Neutrophil (primary cell): Measurements from ENCODE around the gene RTN4RL1.

ENCODE experiments used
- H3K27ac ChIP-seq: fragments of 200-600 bp; sonication (generic); 2 replicates; pipeline ENCODE4 v1.5.1; 2016; ENCODE audit warnings: mild to moderate bottlenecking, moderate library complexity
- H3K27me3 ChIP-seq: fragments of 200-600 bp; sonication (generic); 2 replicates; pipeline ENCODE4 v1.6.0; 2016; ENCODE audit warnings: mild to moderate bottlenecking
- H3K36me3 ChIP-seq: fragments of 200-600 bp; sonication (generic); 2 replicates; pipeline ENCODE4 v1.5.1; 2017
- H3K4me1 ChIP-seq, 2 experiments: fragments of 200-600 bp in 1 of 2; sonication (generic) in 1 of 2; 1 replicate in 1 of 2; 2 replicates in 1 of 2; pipeline versions ENCODE4 v1.5.1 to v1.6.1; 2013 to 2016; ENCODE audit warnings: low read depth in 1 of 2, low read length in 1 of 2, mild to moderate bottlenecking in 1 of 2, moderate library complexity in 1 of 2; ENCODE audit not compliant: control insufficient read depth in 1 of 2, insufficient read depth in 1 of 2
- H3K4me3 ChIP-seq, 2 experiments: fragments of 200-600 bp in 1 of 2; sonication (generic) in 1 of 2; 1 replicate in 1 of 2; 2 replicates in 1 of 2; pipeline ENCODE4 v1.5.1; 2013 to 2016; ENCODE audit warnings: low read depth in 1 of 2, low read length in 1 of 2, mild to moderate bottlenecking in 1 of 2, moderate library complexity in 1 of 2
- H3K9me3 ChIP-seq: fragments of 200-600 bp; sonication (generic); 2 replicates; pipeline ENCODE4 v1.5.1; 2016
- TF ChIP-seq, protein P1 (sequence below): fragments of 200-600 bp; sonication (generic); IDR thresholded peaks from 2 replicates; pipeline ENCODE4 v1.5.1; 2016; ENCODE audit warnings: antibody characterized with exemption

RTN4RL1 gene

DNA sequence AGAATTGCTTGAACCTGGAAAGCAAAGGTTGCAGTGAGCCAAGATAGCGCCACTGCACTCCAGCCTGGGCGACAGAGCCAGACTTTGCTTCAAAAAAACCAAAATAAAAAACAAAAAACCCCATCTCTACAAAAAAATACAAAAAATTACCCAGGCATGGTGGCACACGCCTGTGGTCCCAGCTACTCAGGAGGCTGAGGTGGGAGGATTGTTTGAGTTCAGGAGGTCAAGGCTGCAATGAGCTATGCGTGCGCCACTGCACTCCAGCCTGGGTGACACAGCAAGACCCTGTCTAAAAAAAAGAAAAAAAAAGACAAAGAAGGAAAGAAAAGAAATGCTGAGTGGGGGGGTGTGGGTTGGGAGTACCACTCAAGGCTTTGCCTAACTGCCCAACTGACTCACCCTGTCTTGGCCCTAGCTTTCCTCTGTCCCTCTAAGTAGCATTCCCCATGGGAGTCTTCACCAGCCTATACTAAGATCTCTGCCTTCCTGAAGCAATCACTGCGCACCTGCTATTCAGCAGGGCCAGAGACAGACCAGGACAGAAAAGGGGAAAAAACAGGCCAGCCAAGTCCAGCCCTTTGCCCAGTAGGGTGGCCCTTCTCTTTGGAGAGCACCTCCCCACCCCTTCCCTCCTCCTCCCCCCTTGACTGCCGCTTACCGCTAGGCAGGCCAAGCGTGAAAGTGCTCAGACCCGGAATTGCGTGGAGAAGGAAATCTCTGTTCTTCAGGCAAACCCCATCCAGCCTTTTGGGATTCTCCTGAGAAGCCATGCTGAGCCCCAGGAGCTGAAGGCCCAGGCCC lies 45.8 kb downstream of the RTN4RL1 start:
- no peaks in the 10 kb centered on the region for H3K9me3 ChIP-seq
- no peaks in the 10 kb centered on the region for H3K36me3 ChIP-seq
- H3K4me3 ChIP-seq, result no peak overlapping the region
- peaks cover 69% of the 10 kb centered on the region for H3K27me3 ChIP-seq
- H3K27ac ChIP-seq, result no peak overlapping the region
- TF ChIP-seq, protein P1, sequence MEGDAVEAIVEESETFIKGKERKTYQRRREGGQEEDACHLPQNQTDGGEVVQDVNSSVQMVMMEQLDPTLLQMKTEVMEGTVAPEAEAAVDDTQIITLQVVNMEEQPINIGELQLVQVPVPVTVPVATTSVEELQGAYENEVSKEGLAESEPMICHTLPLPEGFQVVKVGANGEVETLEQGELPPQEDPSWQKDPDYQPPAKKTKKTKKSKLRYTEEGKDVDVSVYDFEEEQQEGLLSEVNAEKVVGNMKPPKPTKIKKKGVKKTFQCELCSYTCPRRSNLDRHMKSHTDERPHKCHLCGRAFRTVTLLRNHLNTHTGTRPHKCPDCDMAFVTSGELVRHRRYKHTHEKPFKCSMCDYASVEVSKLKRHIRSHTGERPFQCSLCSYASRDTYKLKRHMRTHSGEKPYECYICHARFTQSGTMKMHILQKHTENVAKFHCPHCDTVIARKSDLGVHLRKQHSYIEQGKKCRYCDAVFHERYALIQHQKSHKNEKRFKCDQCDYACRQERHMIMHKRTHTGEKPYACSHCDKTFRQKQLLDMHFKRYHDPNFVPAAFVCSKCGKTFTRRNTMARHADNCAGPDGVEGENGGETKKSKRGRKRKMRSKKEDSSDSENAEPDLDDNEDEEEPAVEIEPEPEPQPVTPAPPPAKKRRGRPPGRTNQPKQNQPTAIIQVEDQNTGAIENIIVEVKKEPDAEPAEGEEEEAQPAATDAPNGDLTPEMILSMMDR, result no peak
- H3K4me1 ChIP-seq, result no peaks in the 10 kb centered on the region

DNA sequence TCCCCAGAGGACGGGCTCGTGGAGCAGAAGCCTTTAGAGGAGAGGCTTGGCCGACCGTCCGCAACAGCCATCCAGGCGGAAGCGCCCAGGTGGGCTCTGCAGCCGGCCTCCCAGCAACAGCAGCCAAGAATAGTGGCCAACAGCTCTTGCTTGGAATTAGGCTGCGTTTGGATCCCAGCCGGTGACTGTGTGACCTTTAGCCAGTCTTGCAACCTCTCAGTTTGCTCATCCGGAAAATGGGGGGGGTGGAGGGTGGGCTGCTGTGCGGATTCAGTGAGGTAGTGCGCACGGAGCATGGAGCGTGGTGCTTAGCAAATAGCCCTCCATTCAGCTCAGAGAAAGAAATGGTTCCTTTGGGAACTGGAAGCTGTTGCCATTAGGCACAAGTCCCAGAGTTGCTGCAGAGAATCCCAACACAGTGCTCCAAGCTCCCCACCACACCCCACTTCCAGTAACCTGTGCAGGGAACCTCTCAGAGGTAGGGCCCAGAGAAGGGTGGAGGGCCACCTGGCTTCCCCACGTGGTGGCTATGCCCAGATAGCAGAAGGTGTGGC lies 46.7 kb downstream of the RTN4RL1 start:
- Histone ChIP-seq H3K27ac (no peak overlapping the region), H3K4me3 (no peak overlapping the region), H3K9me3 (no peaks in the 10 kb centered on the region), H3K4me1 (no peaks in the 10 kb centered on the region), H3K27me3 (peaks cover 73% of the 10 kb centered on the region), H3K36me3 (no peaks in the 10 kb centered on the region)
- TF ChIP-seq, protein P1, result no peak

DNA sequence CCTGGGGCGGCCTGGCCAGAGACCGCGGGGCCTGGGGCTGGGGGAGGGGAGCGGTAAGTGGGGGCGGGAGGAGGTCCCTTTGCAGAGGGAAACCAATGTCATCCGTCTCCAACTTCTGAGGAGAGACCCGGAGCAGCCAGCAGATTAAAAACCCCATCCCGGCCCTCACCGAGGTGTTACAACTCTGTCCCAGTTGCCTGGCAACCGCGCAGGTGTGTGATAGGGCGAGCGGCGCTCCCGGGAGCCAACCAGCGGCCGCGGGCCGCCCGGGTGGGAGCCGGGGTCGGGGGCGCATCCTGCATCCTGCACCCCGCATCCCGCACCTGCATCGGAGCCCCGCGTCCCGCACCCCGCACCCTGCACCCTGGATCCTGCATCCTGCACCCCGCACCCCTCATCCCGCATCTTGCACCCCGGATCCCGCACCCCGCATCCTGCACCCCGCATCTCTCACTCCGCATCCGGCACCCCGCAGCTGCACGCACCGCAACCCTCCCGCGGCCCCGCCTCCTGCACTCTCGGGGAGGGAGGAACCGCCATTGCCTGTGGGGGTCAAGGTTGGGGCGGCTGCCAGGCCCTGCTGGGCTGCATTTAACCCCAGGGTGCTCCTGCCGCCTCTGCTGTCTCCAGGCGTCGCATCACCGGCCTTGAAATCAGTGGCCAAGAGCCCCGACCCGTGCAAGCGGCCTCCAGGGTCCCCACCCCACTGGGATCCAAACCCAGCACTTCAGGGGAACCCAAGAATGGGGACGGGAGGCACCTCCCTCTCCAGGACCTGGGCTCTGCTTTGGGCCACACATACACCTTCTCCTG lies 47.3 kb downstream of the RTN4RL1 start:
- TF ChIP-seq, protein P1, result no peak
- no peaks in the 10 kb centered on the region for H3K36me3 ChIP-seq
- peaks cover 78% of the 10 kb centered on the region for H3K27me3 ChIP-seq
- no peak overlapping the region for H3K4me3 ChIP-seq
- H3K9me3 ChIP-seq, result no peaks in the 10 kb centered on the region
- no peak overlapping the region for H3K27ac ChIP-seq
- no peaks in the 10 kb centered on the region for H3K4me1 ChIP-seq

DNA sequence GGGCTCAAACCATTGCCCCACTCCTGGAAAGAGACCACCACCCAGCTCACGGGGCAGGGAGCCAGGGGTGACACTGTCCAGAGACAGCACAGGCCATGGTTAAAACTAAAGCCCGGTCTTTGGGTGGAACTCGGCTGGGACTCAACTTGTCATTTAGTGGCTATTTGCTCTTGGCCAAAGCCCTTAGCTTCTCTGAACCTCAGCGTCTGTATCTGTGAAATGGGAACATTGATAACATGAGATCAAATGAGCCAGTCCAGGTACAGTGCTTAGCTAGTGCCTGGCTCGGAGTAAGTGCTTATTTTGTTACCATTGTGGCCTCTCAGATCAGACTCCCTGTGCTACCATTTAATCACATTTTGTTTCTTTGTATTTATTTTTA lies 48.5 kb downstream of the RTN4RL1 start:
- H3K27me3 ChIP-seq, result peaks cover 84% of the 10 kb centered on the region
- H3K36me3 ChIP-seq, result no peaks in the 10 kb centered on the region
- H3K9me3 ChIP-seq, result no peaks in the 10 kb centered on the region
- no peak overlapping the region for H3K4me3 ChIP-seq
- H3K4me1 ChIP-seq, result no peaks in the 10 kb centered on the region
- H3K27ac ChIP-seq, result no peak overlapping the region
- TF ChIP-seq, protein P1, result no peak

DNA sequence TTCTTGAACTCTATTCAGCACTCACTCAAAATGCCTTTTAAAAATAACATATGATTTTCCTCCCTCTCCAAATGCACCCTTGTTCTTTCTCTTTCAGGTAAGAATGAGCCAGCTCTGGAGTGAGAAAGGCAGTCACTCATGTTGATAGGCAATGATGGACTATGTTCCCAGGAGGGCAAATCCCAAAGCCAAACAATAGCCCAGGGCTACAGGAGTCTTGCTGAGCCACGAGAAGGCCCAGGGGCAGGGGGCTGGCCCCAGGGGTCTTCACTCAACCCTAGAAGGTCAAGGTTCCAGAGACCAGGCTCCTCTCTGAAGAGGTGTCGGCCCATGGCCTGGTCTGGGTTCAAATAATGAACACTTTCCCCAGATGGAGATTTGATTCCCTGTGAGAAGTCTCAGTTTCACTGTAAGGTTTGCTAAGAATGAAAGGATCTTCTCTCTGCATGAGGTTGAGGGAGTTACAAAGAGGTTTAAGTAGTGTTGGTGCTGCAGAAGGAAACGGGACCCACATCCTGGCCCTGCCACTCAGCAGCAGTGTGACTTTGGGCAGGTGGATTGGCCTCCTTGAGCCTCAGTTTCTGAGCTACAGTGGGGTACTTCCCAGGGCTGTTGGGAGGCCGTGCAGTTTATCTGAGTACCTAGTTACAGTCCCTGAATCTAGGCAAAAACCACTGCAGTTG lies 49.0 kb downstream of the RTN4RL1 start:
- Histone ChIP-seq H3K27me3 (peaks cover 79% of the 10 kb centered on the region), H3K9me3 (no peaks in the 10 kb centered on the region), H3K36me3 (no peaks in the 10 kb centered on the region), H3K4me1 (no peaks in the 10 kb centered on the region), H3K27ac (no peak overlapping the region), H3K4me3 (no peak overlapping the region)
- TF ChIP-seq, protein P1, result no peak
